K562 (cell line): ENCODE results near the gene SHANK1. TPM values are rescaled to one million over a fixed set of nuclear protein-coding genes. Genes with fewer than 3 reads are reported as not detected.

Experiments
- ATAC-seq: fragments of 200-7000 bp; cut with Tn5 transposase; 3 replicates; pipeline ENCODE4 v1.9.1; 2020; ENCODE audit warnings: moderate library complexity
- BruUV-seq: library from RNA; stranded (reverse); fragments of 400-500 nt; replicated peaks from 2 replicates; lab custom pipeline; 2021; lab: Mats Ljungman, UMichigan
- CTCF ChIA-PET: fragments of 300-600 bp; formaldehyde crosslinking; extraction: SDS; loops from one replicate; lab custom pipeline; 2021; ENCODE audit warnings: low intra/inter-chr PET ratio; lab: Yijun Ruan, JAX
- POLR2A ChIA-PET: fragments of 300-600, 350-650 bp; sonication (Branson Sonifier 250); formaldehyde crosslinking; extraction: SDS; loops from one replicate; lab custom pipeline; 2021; ENCODE audit warnings: antibody characterized with exemption, inconsistent platforms; lab: Yijun Ruan, JAX
- DNase-seq, 4 experiments: peaks; one replicate each; pipeline versions ENCODE4 v3.0.0 to v3.0.0-alpha.2; 2011 to 2018; ENCODE audit warnings: low spot score in 3 of 4, mixed read lengths in 3 of 4; ENCODE audit errors: extremely low read depth in 1 of 4
- FAIRE-seq: peaks from 2 replicates; lab custom pipeline; 2011; peaks lifted over from hg19 to GRCh38; lab: Jason Lieb, UNC
- H2AFZ ChIP-seq: 2 replicates; pipeline ENCODE4 v1.6.0; 2011; ENCODE audit warnings: low read depth, low read length, control low read depth, inconsistent platforms
- H3K27ac ChIP-seq: fragments of 200-600 bp; 3 replicates; pipeline ENCODE4 v1.8.0; 2011; ENCODE audit warnings: low read depth, mild to moderate bottlenecking, control low read depth, inconsistent platforms, low read length, moderate library complexity, mixed read lengths; ENCODE audit errors: extremely low read depth
- H3K27me3 ChIP-seq, 2 experiments: fragments of 300-600 bp in 1 of 2; 2 replicates in 1 of 2; 3 replicates in 1 of 2; pipeline versions ENCODE4 v1.6.0 to v1.8.0; 2011; ENCODE audit warnings: inconsistent platforms in 2 of 2, low read length in 2 of 2, mild to moderate bottlenecking in 1 of 2, mixed read lengths in 1 of 2, moderate library complexity in 1 of 2; ENCODE audit not compliant: control insufficient read depth in 2 of 2, insufficient read depth in 2 of 2
- H3K36me3 ChIP-seq: fragments of 300-600 bp; 3 replicates; pipeline ENCODE4 v1.8.0; 2011; ENCODE audit warnings: mild to moderate bottlenecking, low read length, inconsistent platforms; ENCODE audit not compliant: control insufficient read depth, insufficient read depth
- H3K4me1 ChIP-seq, 2 experiments: fragments of 200-600 bp in 1 of 2; replicated peaks in 1 of 2; 2 replicates in 1 of 2; 3 replicates in 1 of 2; pipeline versions ENCODE4 v1.5.1 to v1.8.0; 2011; ENCODE audit warnings: inconsistent platforms in 2 of 2, low read length in 2 of 2, mild to moderate bottlenecking in 1 of 2, mixed read lengths in 1 of 2, moderate library complexity in 1 of 2; ENCODE audit not compliant: control insufficient read depth in 2 of 2, insufficient read depth in 2 of 2
- H3K4me2 ChIP-seq: 2 replicates; pipeline ENCODE4 v1.6.1; 2011; ENCODE audit warnings: low read length, control low read depth, inconsistent platforms, mixed read lengths; ENCODE audit not compliant: insufficient read depth
- H3K4me3 ChIP-seq: fragments of 200-600 bp; sonication (generic), shearing (Covaris generic); 2 replicates; pipeline ENCODE4 v1.5.1; 2016; ENCODE audit warnings: control low read depth, inconsistent platforms
- H3K79me2 ChIP-seq: fragments of 200-600 bp; 3 replicates; pipeline ENCODE4 v1.8.0; 2011; ENCODE audit warnings: low read length, inconsistent platforms; ENCODE audit not compliant: control insufficient read depth, insufficient read depth
- H3K9ac ChIP-seq, 2 experiments: 2 replicates each; pipeline versions ENCODE4 v1.6.0 to v1.6.1; 2011; ENCODE audit warnings: low read depth in 2 of 2, low read length in 2 of 2, control low read depth in 1 of 2, inconsistent platforms in 1 of 2, mild to moderate bottlenecking in 1 of 2, mixed read lengths in 1 of 2; ENCODE audit not compliant: insufficient read depth in 1 of 2
- H3K9me1 ChIP-seq: one replicate; pipeline ENCODE4 v1.6.0; 2011; ENCODE audit warnings: inconsistent platforms, mild to moderate bottlenecking, low read length, moderate library complexity; ENCODE audit not compliant: control insufficient read depth, insufficient read depth
- H3K9me3 ChIP-seq: replicated peaks from 2 replicates; pipeline ENCODE4 v1.5.1; 2011; ENCODE audit warnings: low read depth, low read length, inconsistent platforms; ENCODE audit not compliant: control insufficient read depth, insufficient read depth
- H4K20me1 ChIP-seq: replicated peaks from 2 replicates; pipeline ENCODE4 v1.6.1; 2011; ENCODE audit warnings: low read length, inconsistent platforms, mixed read lengths; ENCODE audit not compliant: control insufficient read depth, insufficient read depth
- ARNT ChIP-seq, 2 experiments: fragments of 450-650 bp; IDR thresholded peaks; 2 replicates each; pipeline ENCODE4 v1.6.1; 2016; ENCODE audit warnings: mild to moderate bottlenecking in 1 of 2
- HDAC8 ChIP-seq: fragments of 450-650 bp; IDR thresholded peaks from 2 replicates; pipeline ENCODE4 v1.6.1; 2016; ENCODE audit warnings: mild to moderate bottlenecking, missing genetic modification characterization, moderate library complexity, missing compliant biosample characterization
- NFYB ChIP-seq: IDR thresholded peaks from 2 replicates; pipeline ENCODE4 v1.6.1; 2011; ENCODE audit warnings: mild to moderate bottlenecking, moderate library complexity; ENCODE audit not compliant: insufficient read length; ENCODE audit errors: extremely low read depth
- RBM25 ChIP-seq: fragments of 200-400 bp; formaldehyde crosslinking; IDR thresholded peaks from 2 replicates; pipeline ENCODE4 v1.6.1; 2018; ENCODE audit warnings: low read length, low read depth, moderate library complexity; ENCODE audit not compliant: severe bottlenecking
- SMAD4 ChIP-seq: fragments of 250-450 bp; sonication (Bioruptor Pico); conservative IDR thresholded peaks from 2 replicates; pipeline ENCODE4 v1.8.0; 2021; ENCODE audit warnings: inconsistent platforms, mild to moderate bottlenecking, moderate library complexity
- ZNF780A ChIP-seq: fragments of 250-450 bp; sonication (Bioruptor Pico); IDR thresholded peaks from 2 replicates; pipeline ENCODE4 v1.5.0; 2021; ENCODE audit warnings: mild to moderate bottlenecking
- ZNF79 ChIP-seq: fragments of 250-450 bp; sonication (Bioruptor Pico); IDR thresholded peaks from 2 replicates; pipeline ENCODE4 v1.4.0; 2020; ENCODE audit warnings: low read depth, mild to moderate bottlenecking, moderate library complexity
- WGBS: fragments of 100-300 bp; shearing (Covaris generic); methylation state at CpG from one replicate; pipeline ENCODE4 v1.1.6; 2016; ENCODE audit warnings: low coverage, mixed read lengths; ENCODE audit not compliant: insufficient coverage; ENCODE audit errors: missing lambda C conversion rate; 5-methylcytosine and 5-hydroxymethylcytosine counted together
- in situ Hi-C: fragments of 300-500 bp; cut with MboI; formaldehyde crosslinking; loops from 4 replicates; pipeline ENCODE4 v1.15.0; 2018; ENCODE audit warnings: inconsistent platforms, mixed read lengths
- intact Hi-C: fragments of 100-400 bp; cut with micrococcal nuclease; formaldehyde crosslinking; loops from 2 replicates; pipeline ENCODE4 v1.14.2; 2022
- polyA plus RNA-seq, 8 experiments: library from polyadenylated mRNA; depleted of rRNA in 4 of 8; stranded (reverse) in 5 of 8; unstranded in 3 of 8; fragments of >200 nt; fragmentation: Nextera tagmentation in 2 of 8; fragmentation: Illumina TruSeq in 1 of 8; extraction: Ambion mirVana in 2 of 8; extraction: Trizol in 1 of 8; gene quantifications; 2 replicates each; pipeline versions ENCODE4 v1.2.1 to v1.2.3, GENCODE V29; 2011 to 2014; ENCODE audit warnings: inconsistent platforms in 1 of 8, missing spikeins in 1 of 8
- total RNA-seq, 7 experiments: library from RNA; depleted of rRNA in 6 of 7; stranded (reverse); fragments of >200 nt in 6 of 7; fragmentation: Illumina TruSeq in 2 of 7; extraction: Trizol in 2 of 7; gene quantifications; 2 replicates each; pipeline versions ENCODE4 v1.2.1 to v1.2.3, GENCODE V29; 2011 to 2021; ENCODE audit warnings: low replicate concordance in 1 of 7
- TF ChIP-seq, protein P1 (sequence below), 2 experiments: fragments of 250-450 bp in 1 of 2; fragments of 450-650 bp in 1 of 2; sonication (Bioruptor Pico) in 1 of 2; IDR thresholded peaks; 2 replicates each; pipeline versions ENCODE4 v1.6.1 to v1.8.0; 2016 to 2021; ENCODE audit warnings: mild to moderate bottlenecking in 2 of 2, moderate library complexity in 2 of 2, missing compliant biosample characterization in 1 of 2, missing genetic modification characterization in 1 of 2
- TF ChIP-seq, protein P2 (sequence below): sonication (generic); formaldehyde crosslinking; IDR thresholded peaks from 2 replicates; pipeline ENCODE4 v1.9.0; 2022; ENCODE audit warnings: mild to moderate bottlenecking, missing genetic modification reagents
- TF ChIP-seq, protein P3 (sequence below), 3 experiments: fragments of 200-800 bp in 1 of 3; fragments of 250-450 bp in 1 of 3; fragments of 450-650 bp in 1 of 3; sonication (Bioruptor Pico) in 1 of 3; sonication (Bioruptor generic) in 1 of 3; formaldehyde crosslinking in 1 of 3; IDR thresholded peaks; 2 replicates each; pipeline versions ENCODE4 v1.6.1 to v1.8.0; 2016 to 2022; ENCODE audit warnings: mild to moderate bottlenecking in 2 of 3, missing genetic modification characterization in 2 of 3, missing compliant biosample characterization in 1 of 3, moderate library complexity in 1 of 3

SHANK1 gene
- total and polyA plus RNA-seq, 9 of the 15 experiments (the other 6 are each of a cell fraction or from before 2014, with no cell fraction given) = 0.33 to 1.3 (median 0.55) TPM; not detected in 2

DNA sequence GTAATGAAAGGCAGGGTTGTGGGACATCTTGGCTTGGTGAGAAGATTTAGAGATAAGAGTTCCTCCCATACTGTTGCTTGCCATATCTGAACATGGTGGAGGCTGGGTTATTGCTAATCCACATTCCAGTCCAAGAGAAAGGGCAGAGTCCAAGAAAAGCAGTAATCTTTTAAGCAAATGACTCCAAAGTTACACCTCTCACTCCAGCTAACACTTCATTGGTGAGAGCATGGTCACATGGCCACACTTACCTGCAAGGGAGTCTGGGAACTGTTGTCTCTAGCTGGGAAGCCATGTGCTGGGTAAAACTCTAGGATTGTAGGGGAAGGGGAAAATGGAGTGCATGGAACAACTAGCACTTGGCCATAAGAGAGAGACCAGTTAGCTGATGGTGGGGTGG is 64.7 kb downstream of the SHANK1 start (continued):
- TF ChIP-seq, protein P1, sequence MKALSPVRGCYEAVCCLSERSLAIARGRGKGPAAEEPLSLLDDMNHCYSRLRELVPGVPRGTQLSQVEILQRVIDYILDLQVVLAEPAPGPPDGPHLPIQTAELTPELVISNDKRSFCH (CRISPR knock-in tag; IDR thresholded peaks at IDR 0.05) = no peak
- TF ChIP-seq, protein P1 (tag; IDR thresholded peaks at IDR 0.05) = no peak
- TF ChIP-seq, protein P2, sequence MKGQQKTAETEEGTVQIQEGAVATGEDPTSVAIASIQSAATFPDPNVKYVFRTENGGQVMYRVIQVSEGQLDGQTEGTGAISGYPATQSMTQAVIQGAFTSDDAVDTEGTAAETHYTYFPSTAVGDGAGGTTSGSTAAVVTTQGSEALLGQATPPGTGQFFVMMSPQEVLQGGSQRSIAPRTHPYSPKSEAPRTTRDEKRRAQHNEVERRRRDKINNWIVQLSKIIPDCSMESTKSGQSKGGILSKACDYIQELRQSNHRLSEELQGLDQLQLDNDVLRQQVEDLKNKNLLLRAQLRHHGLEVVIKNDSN (CRISPR knock-in tag) = peak; percentile 91
- TF ChIP-seq SMAD4 (CRISPR knock-in tag) (0 out of 2 replicates have a peak, but pooled peaks have one; percentile 31), NFYB (peak; percentile 23)
- TF ChIP-seq, all 486 proteins: peak for 21

DNA sequence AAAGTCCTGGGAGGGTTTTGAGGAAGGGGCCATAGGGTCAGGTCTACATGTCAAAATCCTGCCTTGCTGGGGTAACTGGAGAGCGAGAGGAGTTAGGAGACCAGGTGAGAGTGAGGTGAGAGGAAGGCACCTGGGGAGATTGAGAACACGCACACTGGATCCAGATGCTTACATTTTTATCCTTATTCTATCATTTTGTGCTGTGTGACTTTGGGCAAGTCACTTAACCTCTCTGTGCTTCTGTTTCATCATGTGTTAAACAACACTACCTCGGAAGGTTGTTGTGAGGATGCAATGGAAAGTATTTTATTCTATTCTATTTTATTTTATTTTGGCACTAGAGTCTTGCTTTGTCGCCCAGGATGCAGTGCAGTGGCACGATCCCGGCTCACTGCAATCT is 66.9 kb downstream of the SHANK1 start:
- DNase-seq = no peak
- no peaks in the 10 kb centered on the region for H3K9me1 ChIP-seq
- H3K79me2 ChIP-seq = peaks cover 6% of the 10 kb centered on the region; the same call in 2 of the 3 replicates
- H3K9ac ChIP-seq = no peak overlapping the region
- no peak for FAIRE-seq
- H3K27ac ChIP-seq = no peak overlapping the region
- no peaks in the 10 kb centered on the region; a peak in 1 of 5 replicates for H3K27me3 ChIP-seq
- peaks cover 24 to 33% of the 10 kb centered on the region in 2 experiments for H3K4me1 ChIP-seq
- ATAC-seq = no peak
- H2AFZ ChIP-seq = peak overlapping the region; percentile 22
- ChIA-PET POLR2A (no interaction called here), CTCF (no interaction called here)
- H3K4me3 ChIP-seq = no peak overlapping the region
- 78% methylated on average over 6 of the region's 6 CpGs for WGBS
- H3K36me3 ChIP-seq = no peaks in the 10 kb centered on the region
- no peaks in the 10 kb centered on the region for H3K9me3 ChIP-seq
- in situ Hi-C loops (no loop called here), intact Hi-C loops (no loop called here)
- no TSS peak for BruUV-seq
- H3K4me2 ChIP-seq = no peak overlapping the region; the same call in 1 of the 2 replicates
- H4K20me1 ChIP-seq = no peaks in the 10 kb centered on the region
- TF ChIP-seq RBM25 (peak; percentile 94), ZNF780A (CRISPR knock-in tag) (no peak), ZNF79 (no peak), ARNT (IDR thresholded peaks at IDR 0.05) (no peak), HDAC8 (no peak)
- TF ChIP-seq, protein P3, sequence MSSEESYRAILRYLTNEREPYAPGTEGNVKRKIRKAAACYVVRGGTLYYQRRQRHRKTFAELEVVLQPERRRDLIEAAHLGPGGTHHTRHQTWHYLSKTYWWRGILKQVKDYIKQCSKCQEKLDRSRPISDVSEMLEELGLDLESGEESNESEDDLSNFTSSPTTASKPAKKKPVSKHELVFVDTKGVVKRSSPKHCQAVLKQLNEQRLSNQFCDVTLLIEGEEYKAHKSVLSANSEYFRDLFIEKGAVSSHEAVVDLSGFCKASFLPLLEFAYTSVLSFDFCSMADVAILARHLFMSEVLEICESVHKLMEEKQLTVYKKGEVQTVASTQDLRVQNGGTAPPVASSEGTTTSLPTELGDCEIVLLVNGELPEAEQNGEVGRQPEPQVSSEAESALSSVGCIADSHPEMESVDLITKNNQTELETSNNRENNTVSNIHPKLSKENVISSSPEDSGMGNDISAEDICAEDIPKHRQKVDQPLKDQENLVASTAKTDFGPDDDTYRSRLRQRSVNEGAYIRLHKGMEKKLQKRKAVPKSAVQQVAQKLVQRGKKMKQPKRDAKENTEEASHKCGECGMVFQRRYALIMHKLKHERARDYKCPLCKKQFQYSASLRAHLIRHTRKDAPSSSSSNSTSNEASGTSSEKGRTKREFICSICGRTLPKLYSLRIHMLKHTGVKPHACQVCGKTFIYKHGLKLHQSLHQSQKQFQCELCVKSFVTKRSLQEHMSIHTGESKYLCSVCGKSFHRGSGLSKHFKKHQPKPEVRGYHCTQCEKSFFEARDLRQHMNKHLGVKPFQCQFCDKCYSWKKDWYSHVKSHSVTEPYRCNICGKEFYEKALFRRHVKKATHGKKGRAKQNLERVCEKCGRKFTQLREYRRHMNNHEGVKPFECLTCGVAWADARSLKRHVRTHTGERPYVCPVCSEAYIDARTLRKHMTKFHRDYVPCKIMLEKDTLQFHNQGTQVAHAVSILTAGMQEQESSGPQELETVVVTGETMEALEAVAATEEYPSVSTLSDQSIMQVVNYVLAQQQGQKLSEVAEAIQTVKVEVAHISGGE (CRISPR knock-in tag; IDR thresholded peaks at IDR 0.05) = no peak
